ENCODE measurements around the gene SRPK3.
"Not testable (repeated sequence)": the region's sequence is repeated elsewhere in the genome, so short reads cannot be mapped to it uniquely, and the experiment has no call there.

Gene SRPK3

GRCh38 chrX:153780678-153781427, at the start of gene SRPK3:
Gene SRPK3 (plus strand): TSS chrX:153781041. CDS start chrX:153781087, 46 bp downstream.
- DNase-seq = no peak

- no peak for DNase-seq
These were observed 49.6 kb upstream of the SRPK3 start for GRCh38 chrX:153731117-153731844.

GRCh38 chrX:153731845-153732215, 49.0 kb upstream of the SRPK3 start:
- no peak for DNase-seq

- no peak for DNase-seq
These were observed 48.4 kb upstream of the SRPK3 start for GRCh38 chrX:153732401-153732800.

- no peak for DNase-seq
These were observed 47.1 kb upstream of the SRPK3 start for GRCh38 chrX:153733651-153734240.

- DNase-seq = no peak
These were observed 46.0 kb upstream of the SRPK3 start for GRCh38 chrX:153734871-153735270.

- DNase-seq = no peak
These were observed 45.6 kb upstream of the SRPK3 start for GRCh38 chrX:153735274-153735673.

GRCh38 chrX:153736071-153736820, 44.6 kb upstream of the SRPK3 start:
- DNase-seq = no peak

- DNase-seq = no peak
These were observed 43.9 kb upstream of the SRPK3 start for GRCh38 chrX:153736871-153737441.

- DNase-seq = no peak
These were observed 42.7 kb upstream of the SRPK3 start for GRCh38 chrX:153738056-153738605.

GRCh38 chrX:153739754-153740486, 40.9 kb upstream of the SRPK3 start:
- no peak for DNase-seq

GRCh38 chrX:153740631-153741222, 40.1 kb upstream of the SRPK3 start:
- DNase-seq = no peak

- no peak for DNase-seq
These were observed 39.4 kb upstream of the SRPK3 start for GRCh38 chrX:153741446-153741845.

GRCh38 chrX:153742111-153742510, 38.7 kb upstream of the SRPK3 start:
- DNase-seq = not testable (repeated sequence)

GRCh38 chrX:153742796-153743467, 37.9 kb upstream of the SRPK3 start:
- not testable (repeated sequence) for DNase-seq

- DNase-seq = not testable (repeated sequence)
These were observed 37.2 kb upstream of the SRPK3 start for GRCh38 chrX:153743468-153744209.

- no peak for DNase-seq
These were observed 36.4 kb upstream of the SRPK3 start for GRCh38 chrX:153744210-153745066.

GRCh38 chrX:153745067-153745433, 35.8 kb upstream of the SRPK3 start:
- DNase-seq = not testable (repeated sequence)

GRCh38 chrX:153746359-153746758, 34.5 kb upstream of the SRPK3 start:
- no peak for DNase-seq

Measured in NCI-H510A (cell line).